ENCODE data around the gene ZNF473.

ZNF473 gene

DNA sequence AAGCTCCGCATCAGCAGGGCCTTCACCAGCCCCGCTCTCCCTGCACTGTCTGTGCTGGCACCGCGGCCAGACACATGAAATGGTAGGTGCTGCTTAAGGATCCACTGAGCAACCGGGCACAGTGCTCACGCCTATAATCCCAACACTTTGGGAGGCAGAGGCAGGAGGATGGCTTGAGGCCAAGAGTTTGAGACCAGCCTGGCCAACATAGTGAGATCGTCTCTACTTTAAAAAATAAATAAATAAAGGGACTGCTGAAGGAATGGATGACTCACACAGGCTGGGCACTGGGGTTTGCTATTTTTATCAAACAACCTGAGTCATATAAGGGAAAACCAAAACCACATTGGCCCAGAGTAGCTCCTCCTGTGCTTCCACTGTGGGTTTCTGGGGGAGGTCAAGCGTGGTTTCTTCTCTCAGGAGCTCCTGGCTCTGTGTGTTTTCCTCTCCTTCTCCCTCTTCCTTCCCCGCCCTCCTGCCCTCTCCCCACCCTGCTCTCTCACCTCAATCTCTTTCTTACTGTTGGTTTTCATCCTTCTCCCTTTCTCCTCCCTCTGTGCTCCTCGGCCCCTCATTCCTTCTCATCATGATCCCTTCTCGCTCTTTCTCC is 21.9 kb upstream of the ZNF473 start:
- DNase-seq (ENCODE audit: low spot score): peak; percentile 14

DNA sequence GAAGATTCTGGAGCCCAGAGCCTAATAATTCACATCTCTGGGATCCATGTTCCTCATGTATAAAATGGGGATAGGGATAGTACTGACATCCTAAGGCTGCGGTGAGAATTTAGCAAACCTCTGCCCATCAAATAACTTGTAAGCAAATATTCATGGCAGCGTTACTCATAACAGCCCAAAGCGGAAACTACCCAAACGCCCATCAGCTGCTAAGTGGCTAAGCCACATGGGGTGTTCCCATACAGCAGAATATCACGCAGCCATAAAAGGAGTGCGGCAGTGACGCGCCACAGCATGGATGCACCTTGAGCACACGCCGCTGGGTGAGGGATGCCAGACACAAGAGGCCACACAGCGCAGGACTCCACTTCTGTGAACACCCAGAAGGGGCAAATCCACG is 20.4 kb upstream of the ZNF473 start:
- DNase-seq (ENCODE audit: low spot score): no peak

DNA sequence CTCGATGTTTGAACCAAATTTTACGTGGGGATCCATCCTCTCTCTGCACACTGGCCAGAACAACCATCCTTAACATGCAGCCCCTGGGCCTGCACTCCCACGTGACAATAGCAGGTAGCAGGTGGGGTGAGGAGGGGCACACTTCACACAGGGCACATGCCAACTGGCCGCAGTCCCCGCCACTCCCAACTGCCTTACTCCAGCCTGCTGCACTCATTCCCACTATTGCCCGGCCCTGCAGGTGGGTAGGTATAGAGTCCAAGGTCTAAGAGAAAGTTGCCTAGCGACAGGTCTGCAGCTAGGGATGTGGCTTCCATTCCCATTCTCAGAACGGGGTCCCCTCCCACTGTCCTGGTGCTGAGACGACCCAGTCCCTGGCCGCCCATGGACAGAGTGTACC is 18.6 kb upstream of the ZNF473 start:
- no peak for DNase-seq (ENCODE audit: low spot score)

DNA sequence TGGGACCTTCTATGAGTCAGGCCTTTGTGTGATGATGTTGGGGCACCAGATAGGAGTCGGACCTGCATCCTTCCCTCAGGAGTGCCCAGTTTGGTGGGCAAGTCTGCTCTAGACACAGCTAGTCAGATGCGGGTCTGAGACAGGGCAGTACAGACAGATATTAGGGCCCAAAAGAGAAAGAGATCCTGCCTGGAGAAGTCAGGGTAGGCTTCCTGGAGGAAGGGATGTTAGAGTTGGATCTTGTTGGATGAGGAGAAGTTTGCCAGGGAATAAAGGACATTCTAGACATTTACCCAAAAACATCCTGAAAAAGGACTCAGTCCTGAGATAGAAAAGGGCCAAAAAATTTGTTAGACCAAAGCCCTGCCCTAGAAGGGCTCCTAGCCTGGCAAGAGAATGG is 17.9 kb upstream of the ZNF473 start:
- no peak for DNase-seq (ENCODE audit: low spot score)

DNA sequence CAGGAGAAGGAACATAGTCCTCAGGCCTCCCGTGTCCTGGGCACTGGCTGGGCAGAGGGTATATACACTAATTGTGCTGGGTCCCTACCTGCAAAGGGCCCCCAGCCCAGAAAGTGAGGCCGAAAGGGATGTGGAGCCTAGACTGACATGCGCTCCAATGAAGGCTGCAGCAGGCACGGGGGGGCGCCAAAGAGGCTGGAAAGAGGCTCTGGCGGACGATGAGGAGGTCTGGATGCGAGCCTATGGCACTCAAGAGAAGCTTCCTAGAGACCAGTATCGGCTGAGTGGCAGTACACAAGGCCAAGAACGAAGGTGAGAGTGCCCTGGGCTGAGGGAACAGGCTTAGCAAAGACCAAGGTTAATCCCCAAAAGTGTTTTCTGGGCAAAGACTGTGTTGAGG is 17.3 kb upstream of the ZNF473 start:
- DNase-seq (ENCODE audit: low spot score): no peak

DNA sequence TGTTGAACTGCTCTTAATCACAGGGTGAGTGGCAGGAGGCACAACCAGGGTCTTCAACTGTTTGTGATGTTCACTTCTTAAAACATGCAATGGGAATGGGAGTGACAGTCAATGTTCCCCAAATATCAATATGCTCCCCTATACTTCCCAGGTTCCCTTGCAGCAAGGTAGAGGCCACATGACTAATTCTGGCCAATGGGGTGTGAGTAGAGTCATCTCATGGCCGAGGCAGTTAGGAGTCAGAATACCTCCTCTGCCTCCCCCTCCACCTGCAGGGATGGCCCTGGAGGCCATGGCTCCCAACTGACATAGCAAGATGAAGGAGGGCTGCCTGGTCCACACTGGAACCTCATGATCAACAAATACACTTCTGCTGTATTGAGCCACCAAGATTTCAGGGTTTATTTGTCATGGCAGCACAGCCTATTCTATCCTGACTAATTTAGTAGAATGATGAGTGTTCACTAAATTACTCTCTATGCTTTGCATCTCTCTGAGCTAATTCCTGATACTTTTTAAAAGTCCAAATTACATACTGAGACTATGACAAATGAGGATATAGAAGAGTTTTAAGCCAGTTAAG is 9.5 kb upstream of the ZNF473 start:
- no peak for DNase-seq (ENCODE audit: low spot score)

DNA sequence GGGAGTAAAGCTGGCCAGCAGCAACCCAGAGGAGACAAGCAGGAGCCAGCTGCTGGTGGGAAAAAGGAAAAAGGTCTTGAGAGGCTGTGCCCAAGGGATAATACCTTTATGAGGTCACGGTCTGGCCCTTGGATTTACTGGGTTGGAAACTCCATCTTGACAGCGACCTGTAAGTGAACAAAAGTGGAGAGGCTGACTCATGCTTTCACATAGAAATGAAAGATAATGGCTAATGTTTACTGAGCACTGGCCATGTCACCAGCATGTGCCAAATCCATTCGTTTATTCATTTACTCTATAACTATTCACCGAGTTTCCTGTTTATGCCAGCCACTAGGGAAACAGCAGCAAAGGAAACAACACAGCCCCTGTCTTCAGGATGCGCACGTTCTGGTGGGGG is 5.3 kb upstream of the ZNF473 start:
- DNase-seq (ENCODE audit: low spot score): no peak

DNA sequence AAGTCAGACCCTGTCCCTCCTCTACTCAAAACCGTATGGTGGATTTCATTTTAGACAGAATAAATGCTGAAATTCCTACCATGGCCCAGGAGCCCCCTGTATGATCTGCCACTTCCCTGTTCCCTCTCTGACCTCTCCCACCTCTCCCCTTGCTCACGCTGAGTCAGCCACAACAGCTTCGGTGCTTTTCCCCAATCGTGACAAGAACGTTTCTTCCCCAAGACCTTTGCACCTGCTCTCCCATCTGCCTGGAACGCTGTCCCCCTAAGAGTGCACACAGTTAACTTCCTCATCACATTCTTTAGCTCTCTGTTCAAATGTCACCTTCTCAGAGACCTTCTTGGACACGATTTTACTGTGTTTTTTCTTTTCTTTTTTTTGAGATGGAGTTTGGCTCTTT is 3.0 kb upstream of the ZNF473 start:
- no peak for DNase-seq (ENCODE audit: low spot score)

DNA sequence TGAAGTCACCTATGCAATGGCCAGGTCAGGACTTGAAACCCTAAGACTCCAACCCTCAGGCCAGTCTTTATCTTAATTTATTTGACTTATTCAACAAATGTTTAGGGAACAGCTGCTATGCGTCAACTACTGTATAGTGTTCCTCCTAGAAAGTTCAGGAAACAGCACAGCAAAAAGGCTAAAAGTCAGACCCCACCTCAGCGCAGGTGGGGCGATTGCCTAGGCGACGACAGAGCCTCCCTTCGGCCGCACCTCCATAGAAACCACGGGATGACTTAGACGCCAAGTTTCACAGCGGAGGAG is 1.1 kb upstream of the ZNF473 start:
- DNase-seq (ENCODE audit: low spot score): no peak

DNA sequence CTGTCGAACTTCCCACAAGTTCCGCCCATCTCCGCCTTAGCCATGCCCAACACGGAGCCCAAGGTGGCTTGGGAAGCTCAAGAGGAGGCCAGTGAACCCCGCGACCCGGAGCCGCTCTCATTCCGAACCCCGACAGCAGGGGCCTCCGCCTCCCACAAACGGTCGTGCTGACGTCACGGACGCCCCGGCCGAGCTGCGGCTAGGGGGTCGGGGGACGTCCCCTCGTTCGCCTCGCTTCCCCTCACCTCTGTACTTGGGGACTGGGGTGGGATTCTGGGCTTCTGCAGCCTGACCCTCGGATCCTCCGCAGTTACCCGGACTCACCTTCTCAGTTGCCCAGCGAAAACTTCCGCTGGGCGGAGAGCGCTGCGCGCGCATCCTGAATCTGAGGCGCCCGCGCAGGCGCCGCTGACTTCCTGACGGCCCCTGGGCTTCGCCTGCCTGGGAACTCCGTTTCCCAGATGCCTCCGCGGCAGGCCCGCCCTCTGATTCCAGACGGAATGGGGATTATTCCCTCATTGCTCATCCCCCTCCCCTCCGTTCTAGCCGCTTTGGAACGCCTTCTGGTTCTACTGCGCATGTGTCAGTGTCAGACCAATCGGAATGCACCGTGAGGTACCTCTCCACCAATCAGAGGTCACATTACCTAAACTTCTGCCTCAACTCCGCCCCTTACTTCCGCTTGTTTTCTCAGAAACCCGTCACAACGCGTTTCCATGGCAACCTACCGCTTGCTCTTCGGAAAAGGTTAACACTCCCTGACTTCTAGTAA is 597 bp upstream of the ZNF473 start, which contains the start of gene VRK3:
Gene VRK3 (minus strand): TSS at position 351 of the 772 bp plus-strand sequence. CDS start 9,210 bp downstream, outside the sequence.
- DNase-seq (ENCODE audit: low spot score): peak; percentile 100

DNA sequence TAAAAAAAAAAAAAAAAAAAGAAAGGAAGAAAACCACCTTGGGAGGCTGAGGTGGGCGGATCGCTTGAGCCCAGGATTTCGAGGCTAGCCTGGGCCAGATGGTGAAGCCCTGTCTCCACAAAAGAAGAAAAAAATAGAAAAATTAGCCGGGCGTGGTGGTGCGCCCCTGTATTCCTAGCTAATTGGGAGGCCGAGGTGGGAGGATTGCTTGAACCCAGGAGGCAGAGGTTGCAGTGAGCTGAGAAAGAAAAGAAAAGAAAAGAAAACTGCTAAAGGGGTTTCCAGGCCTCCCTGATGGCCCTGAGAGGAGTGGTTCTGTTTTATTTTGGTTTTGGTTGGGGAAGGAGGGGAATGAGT is 723 bp downstream of the ZNF473 start:
- no peak for DNase-seq (ENCODE audit: low spot score)

DNA sequence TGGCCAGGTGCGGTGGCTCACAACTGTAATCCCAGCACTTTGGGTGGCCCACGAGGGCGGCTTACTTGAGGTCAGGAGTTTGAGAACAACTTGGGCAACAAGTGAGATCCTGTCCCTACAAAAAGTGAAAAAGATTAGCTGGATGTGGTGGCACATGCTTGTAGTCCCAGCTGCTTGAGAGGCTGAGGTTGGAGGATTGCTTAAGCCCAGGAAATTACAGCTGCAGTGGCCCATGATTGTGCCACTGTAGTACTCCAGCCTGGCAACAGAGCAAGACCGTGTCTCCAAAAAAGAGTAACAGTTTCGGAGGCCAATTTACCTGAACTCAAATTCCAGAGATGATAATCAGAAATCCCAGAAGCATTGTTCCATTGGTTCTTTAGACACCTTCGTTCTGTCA is 4.4 kb downstream of the ZNF473 start:
- DNase-seq (ENCODE audit: low spot score): no peak

DNA sequence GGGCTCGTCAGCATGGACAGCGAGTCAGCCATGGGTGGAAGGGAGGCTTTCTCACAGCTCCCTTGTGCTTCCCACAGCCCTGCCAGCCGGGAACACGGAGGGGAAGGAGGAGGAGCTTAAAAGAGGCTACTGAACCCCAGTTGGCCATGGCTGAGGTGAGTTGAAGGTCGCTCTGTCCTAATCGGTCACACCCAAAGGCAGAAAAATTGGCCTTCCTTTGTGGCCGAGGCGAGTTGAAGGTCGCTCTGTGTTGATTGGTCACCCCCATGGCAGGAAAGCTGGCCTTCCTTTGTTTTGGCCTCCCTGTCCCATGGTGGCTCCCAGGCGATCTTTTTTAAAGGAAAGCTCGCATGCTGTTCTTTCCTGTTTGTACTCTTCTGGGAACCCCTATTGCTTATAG is 5.1 kb downstream of the ZNF473 start:
- DNase-seq (ENCODE audit: low spot score): no peak

DNA sequence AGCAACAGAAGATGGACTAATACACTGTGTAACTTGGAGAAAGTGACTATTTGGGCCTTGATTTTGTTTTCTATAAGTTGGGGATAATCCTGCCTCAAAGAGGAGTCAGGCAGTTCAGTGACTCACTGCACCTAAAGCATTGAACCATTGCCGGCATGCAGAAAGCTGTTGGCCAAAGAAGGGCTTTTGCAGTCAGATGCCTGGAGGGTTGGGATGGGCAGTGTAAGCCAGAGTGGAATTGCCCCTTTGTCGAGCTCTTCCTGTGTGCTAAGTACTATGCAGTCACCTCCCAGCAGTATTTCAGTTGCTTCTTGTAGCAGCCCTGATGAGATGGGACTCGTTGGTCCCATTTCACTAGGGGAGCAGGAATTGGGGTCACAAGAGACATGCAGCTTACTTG is 11.1 kb downstream of the ZNF473 start:
- no peak for DNase-seq (ENCODE audit: low spot score)

DNA sequence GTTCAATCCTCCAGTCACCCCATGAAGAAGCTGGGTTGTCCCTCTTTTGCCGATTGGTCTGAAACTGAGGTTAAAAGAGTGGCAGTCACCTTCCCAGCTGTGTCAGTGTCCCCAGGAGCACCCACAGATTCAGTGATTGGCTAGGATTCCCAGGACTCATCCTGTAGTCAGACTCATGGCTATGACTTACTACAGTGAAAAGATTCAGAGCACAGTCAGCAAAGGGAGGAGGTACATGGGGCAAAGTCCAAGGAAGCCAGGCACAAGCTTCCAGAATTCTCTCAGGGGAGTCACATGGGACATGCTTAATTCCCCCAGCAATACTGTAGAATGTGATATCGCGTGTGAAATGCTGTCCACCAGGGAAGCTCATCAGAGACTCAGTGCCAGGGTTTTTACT is 14.2 kb downstream of the ZNF473 start:
- DNase-seq (ENCODE audit: low spot score): no peak

DNA sequence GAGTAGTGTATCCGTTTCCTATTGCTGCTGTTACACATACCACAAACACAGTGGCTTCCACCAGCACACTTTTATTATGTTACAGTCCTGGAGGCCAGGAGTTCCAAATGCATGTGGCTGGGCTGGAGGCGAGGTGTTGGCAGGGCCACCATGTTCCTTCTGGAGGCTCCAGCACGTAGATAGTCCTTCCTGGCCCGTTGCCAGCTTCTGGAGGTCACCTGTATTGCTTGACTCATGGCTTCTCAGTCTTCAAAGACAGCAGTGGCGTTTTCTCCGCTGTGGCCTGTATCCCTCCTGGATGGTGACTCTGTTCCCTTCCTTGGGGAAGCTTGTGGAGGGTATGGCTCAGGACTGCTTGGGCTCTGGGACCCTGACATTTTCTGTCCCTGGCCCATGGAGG is 15.2 kb downstream of the ZNF473 start:
- DNase-seq (ENCODE audit: low spot score): no peak

DNA sequence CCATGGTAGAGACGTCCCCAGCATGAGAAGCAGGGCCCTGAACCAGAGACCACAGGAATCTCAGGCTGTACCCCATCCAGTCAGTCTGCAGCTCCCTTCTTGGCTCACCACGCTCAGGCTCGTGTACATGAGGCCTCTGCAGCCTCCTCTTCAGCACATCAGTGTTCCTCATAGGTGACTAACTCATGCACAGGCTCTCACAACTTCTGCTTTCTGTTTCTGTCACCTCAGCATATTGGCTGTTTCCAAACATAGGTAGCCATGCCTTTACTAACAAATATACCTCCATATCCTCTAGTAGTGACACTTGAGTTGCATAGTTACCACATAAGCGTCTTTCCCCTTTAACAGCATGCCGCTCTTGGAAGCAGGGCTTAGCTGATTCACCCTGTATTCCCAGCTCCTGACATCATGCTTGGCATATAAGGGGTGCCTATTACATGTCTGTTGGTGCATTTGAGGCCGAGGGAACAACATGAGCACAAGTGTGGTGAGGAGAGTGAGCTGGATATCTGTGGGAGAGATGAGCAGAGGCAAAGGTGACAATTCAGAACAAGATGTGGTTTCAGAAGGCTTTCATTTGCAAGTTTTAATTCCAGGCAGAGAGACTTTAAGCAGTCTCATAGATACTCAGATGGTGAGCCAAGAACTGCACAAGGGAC is 16.7 kb downstream of the ZNF473 start:
- no peak for DNase-seq (ENCODE audit: low spot score)

DNA sequence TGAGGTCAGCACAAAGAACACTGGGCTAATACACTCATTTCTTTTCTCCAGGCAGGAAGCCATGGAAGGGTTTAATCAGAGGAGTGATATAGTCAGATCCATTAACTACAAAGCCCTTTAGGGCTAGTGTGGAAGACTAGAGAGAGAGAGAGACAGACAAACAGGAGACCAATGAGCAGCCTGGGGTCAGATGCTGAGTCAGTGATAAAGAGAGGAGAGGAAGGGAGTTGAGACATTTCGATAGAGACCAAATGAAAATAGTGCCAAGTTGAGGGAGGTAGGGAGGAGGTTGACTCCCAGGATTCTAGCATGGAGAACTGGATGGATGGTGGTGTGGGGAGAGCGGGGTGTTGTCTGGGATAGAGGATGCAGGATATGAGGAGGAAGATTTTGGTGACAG is 18.2 kb downstream of the ZNF473 start:
- DNase-seq (ENCODE audit: low spot score): no peak

DNA sequence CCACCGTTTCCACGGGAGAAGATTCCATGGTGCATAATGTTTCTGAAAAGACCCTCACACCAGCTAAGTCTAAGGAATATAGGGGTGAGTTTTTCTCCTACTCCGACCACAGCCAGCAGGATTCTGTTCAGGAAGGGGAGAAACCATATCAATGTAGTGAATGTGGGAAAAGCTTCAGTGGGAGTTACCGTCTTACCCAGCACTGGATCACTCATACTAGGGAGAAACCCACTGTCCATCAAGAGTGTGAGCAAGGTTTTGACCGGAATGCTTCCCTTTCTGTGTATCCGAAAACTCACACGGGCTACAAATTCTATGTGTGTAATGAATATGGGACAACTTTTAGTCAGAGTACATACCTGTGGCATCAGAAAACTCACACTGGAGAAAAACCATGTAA is 19.1 kb downstream of the ZNF473 start:
- DNase-seq (ENCODE audit: low spot score): no peak

DNA sequence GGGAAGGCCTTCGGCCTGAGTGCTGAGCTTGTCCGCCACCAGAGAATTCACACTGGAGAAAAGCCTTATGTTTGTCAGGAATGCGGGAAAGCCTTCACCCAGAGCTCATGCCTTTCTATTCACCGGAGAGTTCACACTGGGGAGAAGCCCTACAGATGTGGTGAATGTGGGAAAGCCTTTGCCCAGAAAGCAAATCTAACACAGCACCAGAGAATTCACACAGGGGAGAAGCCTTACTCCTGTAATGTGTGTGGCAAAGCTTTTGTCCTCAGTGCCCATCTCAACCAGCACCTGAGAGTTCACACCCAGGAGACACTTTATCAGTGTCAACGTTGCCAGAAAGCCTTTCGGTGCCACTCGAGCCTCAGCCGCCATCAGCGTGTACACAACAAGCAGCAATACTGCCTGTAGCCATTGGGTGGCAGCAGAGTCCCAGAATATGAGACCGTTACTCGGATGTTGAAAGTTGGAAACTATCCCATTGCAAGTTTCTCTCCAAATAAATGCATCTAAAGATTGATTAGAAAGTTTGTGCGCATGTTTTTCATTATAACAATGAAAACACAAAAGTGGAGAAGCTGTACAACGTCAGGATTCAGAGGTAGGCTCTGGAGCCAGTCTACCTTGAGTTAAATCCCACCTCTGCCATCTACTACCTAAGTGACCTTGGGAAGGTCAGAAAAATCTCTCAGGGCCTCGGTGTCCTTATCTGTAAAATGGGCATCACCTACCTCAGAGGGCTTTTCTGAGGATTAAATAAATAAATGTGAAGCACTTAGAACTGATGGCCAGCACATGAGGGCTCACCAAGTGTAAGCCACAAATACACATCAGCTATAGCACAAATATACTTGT is 21.1 kb downstream of the ZNF473 start:
- DNase-seq (ENCODE audit: low spot score): peak; percentile 36

DNA sequence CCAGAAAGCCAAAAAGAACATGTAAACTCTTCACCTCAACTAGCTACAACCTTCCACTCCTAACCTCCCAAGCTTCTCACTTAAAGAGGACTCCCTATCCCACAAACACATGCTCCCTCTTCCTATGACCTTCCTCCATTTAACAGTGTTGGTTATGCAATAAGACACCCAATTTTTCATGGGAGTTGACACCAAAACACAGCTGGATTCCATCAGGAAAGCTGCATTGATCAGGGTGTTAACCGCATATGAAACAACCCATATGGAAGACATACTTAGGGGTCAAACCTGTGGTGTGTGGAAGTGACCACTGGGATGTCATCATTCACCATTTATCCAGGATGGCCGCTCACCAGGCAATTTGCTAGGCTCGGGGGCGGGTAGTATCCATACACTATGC is 21.9 kb downstream of the ZNF473 start:
- no peak for DNase-seq (ENCODE audit: low spot score)

All from CD4-positive, alpha-beta T cell treated with Interleukin-6 at 100 ng/mL for 8 hours (primary cell).